RWPE1 (cell line): ENCODE results near the gene FAM50A.

Experiments
- CTCF ChIA-PET: fragments of 350-600 bp; sonication (Branson Sonifier 250); formaldehyde crosslinking; extraction: SDS; loops from one replicate; lab custom pipeline; 2021; lab: Yijun Ruan, JAX
- POLR2A ChIA-PET: fragments of 400-600 bp; formaldehyde crosslinking; extraction: SDS; loops from one replicate; lab custom pipeline; 2020; ENCODE audit warnings: antibody characterized with exemption; ENCODE audit not compliant: low non-redundant PET; lab: Yijun Ruan, JAX
- DNase-seq: peaks from one replicate; pipeline ENCODE4 v3.0.0; 2012; ENCODE audit warnings: low spot score
- H3K27ac ChIP-seq: fragments of 450-650 bp; 2 replicates; pipeline ENCODE4 v1.5.1; 2017
- CTCF ChIP-seq: fragments of 450-650 bp; conservative IDR thresholded peaks from 2 replicates; pipeline ENCODE4 v1.5.1; 2017; ENCODE audit warnings: low read depth, mild to moderate bottlenecking

FAM50A gene

GRCh38 chrX:154484255-154485149 lies 40.6 kb downstream of the FAM50A start:
- no peak for DNase-seq
- CTCF ChIA-PET = no interaction called here
- POLR2A ChIA-PET = interaction anchor here (0.6 kb wide), 1 partner anchor 32 kb away, joined by 3 read pairs; the partner anchor contains the start of gene FAM3A
- peak overlapping the region; percentile 84 for H3K27ac ChIP-seq
- no peak for TF ChIP-seq CTCF

GRCh38 chrX:154485150-154486051 lies 41.5 kb downstream of the FAM50A start:
- peak overlapping the region; percentile 84 for H3K27ac ChIP-seq
- ChIA-PET CTCF (no interaction called here), POLR2A (interaction anchor here (0.6 kb wide), 2 partner anchors 31 to 50 kb away, joined by 3 to 5 read pairs; partner anchors contain the start of gene FAM3A)
- no peak for TF ChIP-seq CTCF
- DNase-seq = no peak

- ChIA-PET POLR2A (interaction anchor here (0.6 kb wide), 1 partner anchor 51 kb away, joined by 5 read pairs; no protein-coding TSS in a partner anchor), CTCF (no interaction called here)
- TF ChIP-seq CTCF = no peak
- peak overlapping the region; percentile 84 for H3K27ac ChIP-seq
- no peak for DNase-seq
Observed at GRCh38 chrX:154486052-154486395, 42.1 kb downstream of the FAM50A start.

GRCh38 chrX:154486396-154487207 lies 42.7 kb downstream of the FAM50A start, which contains the start of gene UBL4A:
Gene UBL4A, minus strand, starts transcription at chrX:154486615. Its CDS starts 31 bp downstream, at chrX:154486584.
- CTCF ChIA-PET = interaction anchor here (1.4 kb wide), 1 partner anchor 40 kb away, joined by 3 read pairs; no protein-coding TSS in a partner anchor
- POLR2A ChIA-PET = interaction anchor here (1.0 kb wide), 1 partner anchor 40 kb away, joined by 3 read pairs; no protein-coding TSS in a partner anchor
- peak within 1 kb of the TSS; percentile 84 for H3K27ac ChIP-seq
- no peak for TF ChIP-seq CTCF
- no peak for DNase-seq

- TF ChIP-seq CTCF = no peak
- ChIA-PET CTCF (interaction anchor here (1.4 kb wide), 1 partner anchor 39 kb away, joined by 3 read pairs; no protein-coding TSS in a partner anchor), POLR2A (no interaction called here)
- no peak for DNase-seq
- H3K27ac ChIP-seq = peak overlapping the region; percentile 84
Observed at GRCh38 chrX:154487518-154488290, 43.8 kb downstream of the FAM50A start.
